ENCODE measurements around the gene HAUS5.
A peak's percentile ranks its signal among the peaks of the same experiment; 100 is the strongest.
"Not testable (repeated sequence)": the region's sequence is repeated elsewhere in the genome, so short reads cannot be mapped to it uniquely, and the experiment has no call there.

Gene HAUS5

DNA sequence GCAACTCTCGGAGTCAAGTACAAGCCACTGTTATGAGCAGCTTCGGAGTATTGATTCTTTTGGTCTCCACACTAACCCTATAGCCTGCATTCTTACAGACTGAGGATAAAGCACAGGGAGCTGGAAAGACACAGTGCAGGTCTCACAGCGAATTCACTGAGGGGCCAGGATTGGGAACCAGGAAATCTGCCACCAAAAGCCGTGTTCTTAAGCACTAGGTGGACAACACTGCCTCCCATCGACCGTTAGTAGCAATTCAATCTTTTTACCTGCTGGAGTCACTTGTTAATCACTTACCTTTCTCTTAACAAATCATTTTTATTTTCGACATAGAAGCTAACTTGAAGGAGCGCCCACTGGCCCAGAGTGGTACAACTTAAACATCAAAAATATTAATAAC is 20.3 kb upstream of the HAUS5 start:
- Histone ChIP-seq H3K9me3 (ENCODE audit: control insufficient read depth, low read length) (no peaks in the 10 kb centered on the region), H3K4me1 (no peaks in the 10 kb centered on the region), H3K4me2 (ENCODE audit: low read length) (no peak overlapping the region), H3K27ac (no peak overlapping the region), H3K9ac (no peak overlapping the region), H3K4me3 (ENCODE audit: low read depth, low read length) (no peak overlapping the region), H2AFZ (no peak overlapping the region), H3K36me3 (ENCODE audit: control insufficient read depth, insufficient read depth, low read length) (no peaks in the 10 kb centered on the region), H3K27me3 (ENCODE audit: control insufficient read depth, insufficient read depth, low read length) (no peaks in the 10 kb centered on the region), H3K79me2 (no peaks in the 10 kb centered on the region)
- TF ChIP-seq, protein P1, sequence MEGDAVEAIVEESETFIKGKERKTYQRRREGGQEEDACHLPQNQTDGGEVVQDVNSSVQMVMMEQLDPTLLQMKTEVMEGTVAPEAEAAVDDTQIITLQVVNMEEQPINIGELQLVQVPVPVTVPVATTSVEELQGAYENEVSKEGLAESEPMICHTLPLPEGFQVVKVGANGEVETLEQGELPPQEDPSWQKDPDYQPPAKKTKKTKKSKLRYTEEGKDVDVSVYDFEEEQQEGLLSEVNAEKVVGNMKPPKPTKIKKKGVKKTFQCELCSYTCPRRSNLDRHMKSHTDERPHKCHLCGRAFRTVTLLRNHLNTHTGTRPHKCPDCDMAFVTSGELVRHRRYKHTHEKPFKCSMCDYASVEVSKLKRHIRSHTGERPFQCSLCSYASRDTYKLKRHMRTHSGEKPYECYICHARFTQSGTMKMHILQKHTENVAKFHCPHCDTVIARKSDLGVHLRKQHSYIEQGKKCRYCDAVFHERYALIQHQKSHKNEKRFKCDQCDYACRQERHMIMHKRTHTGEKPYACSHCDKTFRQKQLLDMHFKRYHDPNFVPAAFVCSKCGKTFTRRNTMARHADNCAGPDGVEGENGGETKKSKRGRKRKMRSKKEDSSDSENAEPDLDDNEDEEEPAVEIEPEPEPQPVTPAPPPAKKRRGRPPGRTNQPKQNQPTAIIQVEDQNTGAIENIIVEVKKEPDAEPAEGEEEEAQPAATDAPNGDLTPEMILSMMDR (IDR thresholded peaks at IDR 0.05), result peak; percentile 59

- not testable (repeated sequence) for H3K27ac ChIP-seq; H3K4me1 ChIP-seq; H3K36me3 ChIP-seq (ENCODE audit: control insufficient read depth, insufficient read depth, low read length); H3K27me3 ChIP-seq (ENCODE audit: control insufficient read depth, insufficient read depth, low read length); H3K4me3 ChIP-seq (ENCODE audit: low read depth, low read length); H3K9me3 ChIP-seq (ENCODE audit: control insufficient read depth, low read length); H3K9ac ChIP-seq; H3K4me2 ChIP-seq (ENCODE audit: low read length); H3K79me2 ChIP-seq; H2AFZ ChIP-seq
These were observed 17.5 kb upstream of the HAUS5 start for GRCh38 chr19:35595026-35595425.

DNA sequence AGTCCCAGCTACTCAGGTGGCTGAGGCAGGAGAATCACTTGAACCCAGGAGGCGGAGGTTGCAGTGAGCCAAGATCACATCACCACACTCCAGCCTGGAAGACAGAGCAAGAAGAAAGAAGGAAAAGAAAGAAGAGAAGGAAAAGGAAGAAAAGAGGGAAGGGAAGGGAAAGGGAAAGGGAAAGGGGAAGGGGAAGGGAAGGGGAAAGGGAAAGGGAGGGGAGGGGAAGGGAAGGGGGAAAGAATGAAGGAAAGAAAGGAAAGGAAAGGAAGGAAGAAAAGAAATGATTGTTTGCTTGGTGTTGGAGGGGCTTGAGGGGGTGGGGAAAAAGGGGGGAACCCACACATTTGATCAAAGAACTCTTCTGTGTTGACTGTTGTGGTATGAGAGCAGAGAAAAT is 16.6 kb upstream of the HAUS5 start:
- Histone ChIP-seq H3K9me3 (ENCODE audit: control insufficient read depth, low read length) (no peaks in the 10 kb centered on the region), H3K27ac (no peak overlapping the region), H3K4me3 (ENCODE audit: low read depth, low read length) (no peak overlapping the region), H3K36me3 (ENCODE audit: control insufficient read depth, insufficient read depth, low read length) (no peaks in the 10 kb centered on the region), H3K9ac (no peak overlapping the region), H3K4me1 (no peaks in the 10 kb centered on the region), H2AFZ (no peak overlapping the region), H3K27me3 (ENCODE audit: control insufficient read depth, insufficient read depth, low read length) (no peaks in the 10 kb centered on the region), H3K79me2 (no peaks in the 10 kb centered on the region), H3K4me2 (ENCODE audit: low read length) (no peak overlapping the region)
- TF ChIP-seq, protein P1 (IDR thresholded peaks at IDR 0.05), result no peak

GRCh38 chr19:35596366-35596999 is 16.1 kb upstream of the HAUS5 start:
- no peaks in the 10 kb centered on the region for H3K9me3 ChIP-seq (ENCODE audit: control insufficient read depth, low read length)
- no peak overlapping the region for H3K9ac ChIP-seq
- no peaks in the 10 kb centered on the region for H3K36me3 ChIP-seq (ENCODE audit: control insufficient read depth, insufficient read depth, low read length)
- H3K27ac ChIP-seq, result no peak overlapping the region
- TF ChIP-seq, protein P1 (IDR thresholded peaks at IDR 0.05), result no peak
- H2AFZ ChIP-seq, result no peak overlapping the region
- no peak overlapping the region for H3K4me2 ChIP-seq (ENCODE audit: low read length)
- no peaks in the 10 kb centered on the region for H3K4me1 ChIP-seq
- no peak overlapping the region for H3K4me3 ChIP-seq (ENCODE audit: low read depth, low read length)
- H3K79me2 ChIP-seq, result no peaks in the 10 kb centered on the region
- H3K27me3 ChIP-seq (ENCODE audit: control insufficient read depth, insufficient read depth, low read length), result no peaks in the 10 kb centered on the region

DNA sequence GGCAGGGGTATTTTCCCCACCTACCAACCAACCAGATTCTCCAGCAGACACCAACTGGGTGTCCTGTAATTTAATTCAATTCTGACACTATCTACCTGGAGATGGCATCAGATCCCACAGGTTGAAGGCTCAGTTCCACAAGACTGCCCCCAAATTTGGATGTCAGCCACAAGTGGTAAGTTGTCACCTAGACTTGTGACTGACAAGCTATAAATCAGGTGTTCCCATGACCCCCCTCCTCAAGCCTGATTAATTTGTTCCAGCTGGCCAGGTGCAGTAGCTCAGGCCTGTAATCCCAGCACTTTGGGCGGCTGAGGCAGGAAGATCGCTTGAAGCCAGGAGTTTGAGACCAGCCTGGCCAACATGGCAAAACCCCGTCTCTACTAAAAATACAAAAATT is 10.6 kb upstream of the HAUS5 start:
- no peak overlapping the region for H3K4me3 ChIP-seq (ENCODE audit: low read depth, low read length)
- H3K79me2 ChIP-seq, result no peaks in the 10 kb centered on the region
- H3K36me3 ChIP-seq (ENCODE audit: control insufficient read depth, insufficient read depth, low read length), result no peaks in the 10 kb centered on the region
- H3K9me3 ChIP-seq (ENCODE audit: control insufficient read depth, low read length), result no peaks in the 10 kb centered on the region
- H3K4me2 ChIP-seq (ENCODE audit: low read length), result no peak overlapping the region
- H3K9ac ChIP-seq, result no peak overlapping the region
- TF ChIP-seq, protein P1 (IDR thresholded peaks at IDR 0.05), result no peak
- H2AFZ ChIP-seq, result no peak overlapping the region
- no peaks in the 10 kb centered on the region for H3K4me1 ChIP-seq
- no peaks in the 10 kb centered on the region for H3K27me3 ChIP-seq (ENCODE audit: control insufficient read depth, insufficient read depth, low read length)
- H3K27ac ChIP-seq, result no peak overlapping the region

GRCh38 chr19:35604436-35604835 is 8.1 kb upstream of the HAUS5 start:
- not testable (repeated sequence) for H3K36me3 ChIP-seq (ENCODE audit: control insufficient read depth, insufficient read depth, low read length); H3K79me2 ChIP-seq; H3K4me3 ChIP-seq (ENCODE audit: low read depth, low read length); H3K4me2 ChIP-seq (ENCODE audit: low read length); H2AFZ ChIP-seq; H3K9me3 ChIP-seq (ENCODE audit: control insufficient read depth, low read length); H3K27me3 ChIP-seq (ENCODE audit: control insufficient read depth, insufficient read depth, low read length); H3K4me1 ChIP-seq; H3K27ac ChIP-seq; H3K9ac ChIP-seq

GRCh38 chr19:35607170-35607569 is 5.4 kb upstream of the HAUS5 start:
- H3K4me3 ChIP-seq (ENCODE audit: low read depth, low read length); H3K27ac ChIP-seq; H2AFZ ChIP-seq; H3K4me2 ChIP-seq (ENCODE audit: low read length); H3K4me1 ChIP-seq; H3K27me3 ChIP-seq (ENCODE audit: control insufficient read depth, insufficient read depth, low read length); H3K36me3 ChIP-seq (ENCODE audit: control insufficient read depth, insufficient read depth, low read length); H3K9me3 ChIP-seq (ENCODE audit: control insufficient read depth, low read length); H3K79me2 ChIP-seq; H3K9ac ChIP-seq: not testable (repeated sequence)
